Activated CD4-positive, alpha-beta T cell treated with anti-CD3 and anti-CD28 coated beads, Interleukin-2, amount 10 ng/mL, durations not matched to agents 7 days and 5 days (primary cell): ENCODE measurements around the gene TEX101. TPM values are rescaled to one million over a fixed set of nuclear protein-coding genes. Genes with fewer than 3 reads are reported as not detected.

Experiments used
- total RNA-seq, 2 experiments: library from RNA; stranded (reverse); gene quantifications; one replicate each; pipeline ENCODE4 v1.2.3, GENCODE V29; 2021

TEX101 gene
- total RNA-seq, 2 experiments from 2014 or later: not detected

Other genes starting within 250 kb of the TEX101 start
- not detected for gene PSG5, start 228.4 kb upstream of the TEX101 start, total RNA-seq
- gene PSG4, start 209.3 kb upstream of the TEX101 start, total RNA-seq: not detected
- not detected for gene PSG9, start 145.4 kb upstream of the TEX101 start, total RNA-seq
- not detected for gene CD177, start 61.2 kb upstream of the TEX101 start, total RNA-seq
- under 1 TPM; 0.73 to 0.84 TPM for gene LYPD3, start 50.7 kb downstream of the TEX101 start, total RNA-seq
- 10 to 100 TPM; 11.9 to 18.6 TPM for gene PHLDB3, start 89.9 kb downstream of the TEX101 start, total RNA-seq
- 10 to 100 TPM; 66.8 to 73.7 TPM for gene ETHE1, start 112.3 kb downstream of the TEX101 start, total RNA-seq
- 1 to 10 TPM; 6.2 to 6.3 TPM for gene ZNF575, start 118.3 kb downstream of the TEX101 start, total RNA-seq
- 10 to 100 TPM; 41.2 to 42.6 TPM for gene XRCC1, start 160.6 kb downstream of the TEX101 start, total RNA-seq
- gene PINLYP, start 160.9 kb downstream of the TEX101 start, total RNA-seq: 1 to 10 TPM; 4.1 to 5.0 TPM
- 1 to 10 TPM; 9.0 to 9.7 TPM for gene IRGQ, start 181.2 kb downstream of the TEX101 start, total RNA-seq
- gene ZNF576, start 181.7 kb downstream of the TEX101 start, total RNA-seq: 10 to 100 TPM; 14.1 to 14.9 TPM
- gene SRRM5, start 197.2 kb downstream of the TEX101 start, total RNA-seq: under 1 TPM; 0.50 to 0.79 TPM
- 10 to 100 TPM; 24.5 to 30.5 TPM for gene ZNF428, start 204.7 kb downstream of the TEX101 start, total RNA-seq
- under 1 TPM; 0.12 to 0.20 TPM for gene CADM4, start 225.0 kb downstream of the TEX101 start, total RNA-seq